HG02852 (cell line): ENCODE measurements around the gene PKP3.
A peak's percentile ranks its signal among the peaks of the same experiment; 100 is the strongest.
"Not testable (repeated sequence)": the region's sequence is repeated elsewhere in the genome, so short reads cannot be mapped to it uniquely, and the experiment has no call there.

ENCODE experiments used
- ATAC-seq: cut with Tn5 transposase; IDR thresholded peaks from one replicate; pipeline ENCODE4 v1.9.1; 2021; ENCODE audit warnings: mild to moderate bottlenecking, moderate library complexity; ENCODE audit not compliant: unreplicated experiment

PKP3 gene

GRCh38 chr11:394034-394857, at the start of gene PKP3:
PKP3 (plus strand) TSS chr11:394209; CDS start chr11:394293, 84 bp downstream.
- no peak for ATAC-seq

- no peak for ATAC-seq
Measured at GRCh38 chr11:344836-345578, 49.0 kb upstream of the PKP3 start.

- no peak for ATAC-seq
Measured at GRCh38 chr11:346529-346928, 47.5 kb upstream of the PKP3 start.

- ATAC-seq = not testable (repeated sequence)
Measured at GRCh38 chr11:349270-349954, 44.6 kb upstream of the PKP3 start.

GRCh38 chr11:350033-350722, 43.8 kb upstream of the PKP3 start:
- not testable (repeated sequence) for ATAC-seq

GRCh38 chr11:350723-351255, 43.2 kb upstream of the PKP3 start:
- no peak for ATAC-seq

GRCh38 chr11:351411-351810, 42.6 kb upstream of the PKP3 start:
- ATAC-seq = no peak

- no peak for ATAC-seq
Measured at GRCh38 chr11:352456-353031, 41.5 kb upstream of the PKP3 start.

- no peak for ATAC-seq
Measured at GRCh38 chr11:353179-353873, 40.7 kb upstream of the PKP3 start.

GRCh38 chr11:355581-356458, 38.2 kb upstream of the PKP3 start:
- peak; percentile 43 for ATAC-seq

GRCh38 chr11:356610-357009, 37.4 kb upstream of the PKP3 start:
- ATAC-seq = no peak

- no peak for ATAC-seq
Measured at GRCh38 chr11:357582-357981, 36.4 kb upstream of the PKP3 start.

- ATAC-seq = no peak
Measured at GRCh38 chr11:358129-358800, 35.7 kb upstream of the PKP3 start.

GRCh38 chr11:359181-359714, 34.8 kb upstream of the PKP3 start:
- no peak for ATAC-seq

- ATAC-seq = no peak
Measured at GRCh38 chr11:360326-361280, 33.4 kb upstream of the PKP3 start.

GRCh38 chr11:362642-363442, 31.2 kb upstream of the PKP3 start:
- no peak for ATAC-seq
